ENCODE data around the gene SVIL. TPM values are rescaled to one million over a fixed set of nuclear protein-coding genes. Genes with fewer than 3 reads are reported as not detected.
"Not testable (repeated sequence)": the region's sequence is repeated elsewhere in the genome, so short reads cannot be mapped to it uniquely, and the experiment has no call there.

The SVIL gene
- total RNA-seq, 1 donor from 2014 or later = 0.62 TPM

DNA sequence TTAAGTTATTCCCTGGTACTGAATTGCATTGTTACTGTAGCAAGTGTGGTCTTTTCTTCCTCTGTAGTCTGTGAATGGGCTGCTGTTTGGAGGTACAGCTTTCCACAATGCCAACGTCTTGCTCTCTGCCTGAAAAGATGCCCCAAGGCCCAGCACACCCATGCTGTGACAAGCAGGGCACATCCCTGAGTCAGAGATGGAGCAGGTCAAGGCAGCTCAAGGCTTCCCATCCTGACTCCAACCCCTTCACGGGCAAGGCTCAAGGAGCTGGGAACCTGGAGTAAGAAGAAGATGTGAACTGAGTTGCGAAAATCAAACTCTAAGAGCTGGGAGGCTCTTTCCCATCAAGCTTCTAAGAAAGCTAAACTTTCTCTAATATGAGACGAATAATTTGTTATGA lies 27.2 kb downstream of the SVIL start:
- TF ChIP-seq, protein P1, sequence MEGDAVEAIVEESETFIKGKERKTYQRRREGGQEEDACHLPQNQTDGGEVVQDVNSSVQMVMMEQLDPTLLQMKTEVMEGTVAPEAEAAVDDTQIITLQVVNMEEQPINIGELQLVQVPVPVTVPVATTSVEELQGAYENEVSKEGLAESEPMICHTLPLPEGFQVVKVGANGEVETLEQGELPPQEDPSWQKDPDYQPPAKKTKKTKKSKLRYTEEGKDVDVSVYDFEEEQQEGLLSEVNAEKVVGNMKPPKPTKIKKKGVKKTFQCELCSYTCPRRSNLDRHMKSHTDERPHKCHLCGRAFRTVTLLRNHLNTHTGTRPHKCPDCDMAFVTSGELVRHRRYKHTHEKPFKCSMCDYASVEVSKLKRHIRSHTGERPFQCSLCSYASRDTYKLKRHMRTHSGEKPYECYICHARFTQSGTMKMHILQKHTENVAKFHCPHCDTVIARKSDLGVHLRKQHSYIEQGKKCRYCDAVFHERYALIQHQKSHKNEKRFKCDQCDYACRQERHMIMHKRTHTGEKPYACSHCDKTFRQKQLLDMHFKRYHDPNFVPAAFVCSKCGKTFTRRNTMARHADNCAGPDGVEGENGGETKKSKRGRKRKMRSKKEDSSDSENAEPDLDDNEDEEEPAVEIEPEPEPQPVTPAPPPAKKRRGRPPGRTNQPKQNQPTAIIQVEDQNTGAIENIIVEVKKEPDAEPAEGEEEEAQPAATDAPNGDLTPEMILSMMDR (IDR thresholded peaks at IDR 0.05) = no peak
- Mint-ChIP-seq H3K9me3 (peaks cover 2% of the 10 kb centered on the region), H3K27me3 (peaks cover 2% of the 10 kb centered on the region), H3K36me3 (ENCODE audit: low read depth) (no peaks in the 10 kb centered on the region), H3K4me1 (no peaks in the 10 kb centered on the region), H3K27ac (no peak overlapping the region), H3K4me3 (no peak overlapping the region)
- DNase-seq (no peak), ATAC-seq (ENCODE audit: low read depth) (no peak)
- POLR2A ChIA-PET = no interaction called here
- CTCF ChIA-PET = no interaction called here
- intact Hi-C loops (cut with micrococcal nuclease) = no loop called here

DNA sequence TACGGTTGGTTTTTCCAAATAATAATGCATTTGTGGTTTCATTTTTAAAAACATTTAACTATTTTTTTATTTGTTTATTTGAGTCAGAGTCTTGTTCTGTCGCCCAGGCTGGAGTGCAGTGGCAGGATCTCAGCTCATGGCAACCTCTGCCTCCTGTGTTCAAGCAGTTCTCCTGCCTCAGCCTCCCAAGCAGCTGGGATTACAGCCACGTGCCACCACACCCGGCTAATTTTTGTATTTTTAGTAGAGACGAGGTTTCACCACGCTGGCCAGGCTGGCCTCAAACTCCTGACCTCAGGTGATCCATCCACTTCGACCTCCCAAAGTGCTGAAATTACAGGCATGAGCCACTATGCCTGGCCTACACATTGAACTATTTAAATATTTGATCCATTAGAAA lies 28.1 kb downstream of the SVIL start:
- CTCF ChIA-PET; H3K9me3 Mint-ChIP-seq; H3K27me3 Mint-ChIP-seq; POLR2A ChIA-PET; H3K4me1 Mint-ChIP-seq; H3K36me3 Mint-ChIP-seq (ENCODE audit: low read depth); DNase-seq; ATAC-seq (ENCODE audit: low read depth); intact Hi-C loops (cut with micrococcal nuclease); H3K27ac Mint-ChIP-seq; H3K4me3 Mint-ChIP-seq: not testable (repeated sequence)

DNA sequence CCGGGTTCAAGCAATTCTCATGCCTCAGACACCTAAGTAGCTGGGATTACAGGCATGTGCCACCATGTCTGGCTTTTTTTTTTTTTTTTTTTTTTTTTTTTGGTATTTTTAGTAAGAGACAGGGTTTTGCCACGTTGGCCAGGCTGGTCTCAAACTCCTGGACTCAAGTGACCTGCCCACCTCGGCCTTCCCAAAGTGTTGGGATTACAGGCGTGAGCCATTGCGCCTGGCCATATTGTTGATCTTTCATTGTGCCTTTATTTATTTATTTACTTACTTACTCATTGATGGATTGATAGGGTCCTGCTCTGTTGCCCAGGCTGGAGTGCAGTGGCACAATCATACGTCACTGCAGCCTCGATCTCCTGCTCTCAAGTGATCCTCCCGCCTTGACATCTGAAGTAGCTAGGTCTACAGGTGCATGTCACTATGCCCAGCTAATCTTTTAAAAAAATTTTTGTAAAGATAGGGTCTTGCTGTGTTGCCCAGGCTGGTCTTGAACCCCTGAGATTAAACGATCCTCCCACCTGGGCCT lies 30.4 kb downstream of the SVIL start:
- Mint-ChIP-seq H3K36me3 (ENCODE audit: low read depth) (no peaks in the 10 kb centered on the region), H3K27ac (no peak overlapping the region), H3K27me3 (no peaks in the 10 kb centered on the region), H3K9me3 (no peaks in the 10 kb centered on the region), H3K4me1 (no peaks in the 10 kb centered on the region), H3K4me3 (no peak overlapping the region)
- no peak for ATAC-seq (ENCODE audit: low read depth)
- TF ChIP-seq, protein P1 (IDR thresholded peaks at IDR 0.05) = no peak
- intact Hi-C loops (cut with micrococcal nuclease) = no loop called here
- CTCF ChIA-PET = no interaction called here
- POLR2A ChIA-PET = no interaction called here
- no peak for DNase-seq

DNA sequence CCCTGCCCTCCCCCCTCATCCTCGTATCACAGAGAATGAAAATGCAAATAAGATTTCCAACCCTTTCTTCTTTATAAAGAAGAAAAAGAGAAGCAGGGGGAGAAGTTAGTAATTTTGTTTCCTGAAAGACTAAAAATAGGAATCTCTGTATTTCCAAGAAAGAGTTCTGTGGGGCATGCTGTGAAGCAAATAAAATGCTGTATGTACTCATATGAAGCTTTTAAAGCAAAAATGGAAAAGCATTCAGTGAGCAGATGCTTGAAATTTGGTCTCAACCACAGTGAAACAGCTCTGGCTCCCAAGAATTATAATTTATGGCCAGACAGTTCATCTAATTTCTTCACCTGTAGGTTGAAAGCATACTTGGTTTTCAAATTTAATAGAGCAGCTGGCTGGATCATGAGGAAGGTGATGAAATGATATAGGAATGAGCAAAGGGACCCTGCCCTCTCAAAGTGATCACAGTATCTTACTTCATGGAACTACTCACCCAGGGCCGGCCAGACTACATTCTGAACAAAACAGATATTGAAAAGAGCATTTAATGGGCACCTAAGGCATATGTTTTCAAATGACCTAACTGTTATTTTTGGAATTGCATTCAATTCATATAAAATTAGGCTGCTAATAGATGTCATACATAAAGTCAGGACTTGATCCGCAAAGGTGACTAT lies 31.4 kb downstream of the SVIL start:
- ATAC-seq (ENCODE audit: low read depth) = no peak
- POLR2A ChIA-PET = no interaction called here
- DNase-seq = no peak
- TF ChIP-seq, protein P1 (IDR thresholded peaks at IDR 0.05) = no peak
- Mint-ChIP-seq H3K4me1 (no peaks in the 10 kb centered on the region), H3K27ac (no peak overlapping the region), H3K27me3 (no peaks in the 10 kb centered on the region), H3K9me3 (no peaks in the 10 kb centered on the region), H3K4me3 (no peak overlapping the region), H3K36me3 (ENCODE audit: low read depth) (no peaks in the 10 kb centered on the region)
- intact Hi-C loops (cut with micrococcal nuclease) = no loop called here
- CTCF ChIA-PET = no interaction called here

DNA sequence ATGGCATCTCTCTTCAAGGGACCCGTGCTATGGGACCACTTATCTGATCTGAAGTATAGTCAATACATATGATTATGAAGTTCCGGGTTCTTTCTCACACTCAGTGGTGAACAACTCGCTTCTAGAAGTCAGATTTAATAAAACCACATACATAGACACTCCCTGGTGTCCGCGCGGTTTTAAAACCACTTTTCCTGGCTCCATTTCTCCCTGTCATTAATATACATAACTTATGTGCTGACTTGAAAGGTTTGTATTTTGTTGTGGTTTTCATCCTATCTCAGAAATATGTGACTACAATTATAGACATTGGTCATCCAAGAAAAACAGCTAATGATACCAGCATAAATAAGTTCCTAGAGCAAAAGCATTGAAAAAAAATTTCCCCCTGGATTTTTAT lies 34.0 kb downstream of the SVIL start:
- no peak overlapping the region for H3K27ac Mint-ChIP-seq
- no peaks in the 10 kb centered on the region for H3K36me3 Mint-ChIP-seq (ENCODE audit: low read depth)
- no peak overlapping the region for H3K4me3 Mint-ChIP-seq
- H3K9me3 Mint-ChIP-seq = no peaks in the 10 kb centered on the region
- no peak for DNase-seq
- no peak for ATAC-seq (ENCODE audit: low read depth)
- TF ChIP-seq, protein P1 (IDR thresholded peaks at IDR 0.05) = no peak
- no peaks in the 10 kb centered on the region for H3K27me3 Mint-ChIP-seq
- POLR2A ChIA-PET = no interaction called here
- CTCF ChIA-PET = no interaction called here
- H3K4me1 Mint-ChIP-seq = no peaks in the 10 kb centered on the region
- intact Hi-C loops (cut with micrococcal nuclease) = no loop called here

DNA sequence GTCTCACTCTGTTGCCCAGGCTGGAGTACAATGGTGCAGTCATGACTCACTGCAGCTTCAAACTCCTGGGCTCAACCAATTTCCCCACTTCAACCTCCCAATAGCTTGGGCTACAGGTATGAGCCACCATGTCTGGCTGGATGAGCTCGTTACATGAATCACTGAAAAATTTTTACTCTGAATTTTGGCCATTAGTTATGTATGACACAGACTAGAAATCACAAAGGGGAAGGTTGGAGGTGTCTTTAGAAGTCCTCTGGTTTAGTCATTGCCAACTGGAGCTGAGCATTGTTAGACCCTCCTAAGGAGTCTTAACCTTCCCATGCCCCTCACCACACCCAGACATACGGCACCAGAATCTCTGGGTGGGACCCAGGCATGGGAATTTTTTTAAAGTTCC lies 34.7 kb downstream of the SVIL start:
- no peaks in the 10 kb centered on the region for H3K27me3 Mint-ChIP-seq
- TF ChIP-seq, protein P1 (IDR thresholded peaks at IDR 0.05) = no peak
- intact Hi-C loops (cut with micrococcal nuclease) = no loop called here
- H3K9me3 Mint-ChIP-seq = no peaks in the 10 kb centered on the region
- H3K4me1 Mint-ChIP-seq = no peaks in the 10 kb centered on the region
- DNase-seq (no peak), ATAC-seq (ENCODE audit: low read depth) (no peak)
- H3K36me3 Mint-ChIP-seq (ENCODE audit: low read depth) = no peaks in the 10 kb centered on the region
- H3K4me3 Mint-ChIP-seq = no peak overlapping the region
- ChIA-PET POLR2A (no interaction called here), CTCF (no interaction called here)
- no peak overlapping the region for H3K27ac Mint-ChIP-seq

All from activated B cell treated with CpG ODN at 0.5 μM for 24 hours (primary cell).